ENCODE results near the gene RFFL.

The RFFL gene

DNA sequence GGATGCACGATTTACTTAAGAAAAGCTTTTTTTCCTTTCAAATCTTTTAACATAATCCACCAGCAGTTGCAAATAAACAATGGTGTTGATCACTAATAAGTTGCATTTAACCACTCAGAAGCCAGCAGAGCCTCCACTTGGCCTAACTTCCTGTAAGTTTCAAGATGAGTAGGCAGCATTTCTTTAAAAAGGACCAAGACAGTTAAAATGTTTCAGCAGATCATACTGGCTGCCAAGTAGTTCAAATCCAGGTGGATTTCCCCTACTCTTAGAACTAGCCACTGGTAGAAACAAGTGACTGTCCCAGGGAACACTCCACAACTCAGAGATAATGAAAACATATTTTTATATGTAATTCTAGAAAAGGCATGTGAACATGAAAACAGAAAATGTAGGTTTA is 17.0 kb upstream of the RFFL start:
- DNase-seq (ENCODE audit: low spot score) = no peak

DNA sequence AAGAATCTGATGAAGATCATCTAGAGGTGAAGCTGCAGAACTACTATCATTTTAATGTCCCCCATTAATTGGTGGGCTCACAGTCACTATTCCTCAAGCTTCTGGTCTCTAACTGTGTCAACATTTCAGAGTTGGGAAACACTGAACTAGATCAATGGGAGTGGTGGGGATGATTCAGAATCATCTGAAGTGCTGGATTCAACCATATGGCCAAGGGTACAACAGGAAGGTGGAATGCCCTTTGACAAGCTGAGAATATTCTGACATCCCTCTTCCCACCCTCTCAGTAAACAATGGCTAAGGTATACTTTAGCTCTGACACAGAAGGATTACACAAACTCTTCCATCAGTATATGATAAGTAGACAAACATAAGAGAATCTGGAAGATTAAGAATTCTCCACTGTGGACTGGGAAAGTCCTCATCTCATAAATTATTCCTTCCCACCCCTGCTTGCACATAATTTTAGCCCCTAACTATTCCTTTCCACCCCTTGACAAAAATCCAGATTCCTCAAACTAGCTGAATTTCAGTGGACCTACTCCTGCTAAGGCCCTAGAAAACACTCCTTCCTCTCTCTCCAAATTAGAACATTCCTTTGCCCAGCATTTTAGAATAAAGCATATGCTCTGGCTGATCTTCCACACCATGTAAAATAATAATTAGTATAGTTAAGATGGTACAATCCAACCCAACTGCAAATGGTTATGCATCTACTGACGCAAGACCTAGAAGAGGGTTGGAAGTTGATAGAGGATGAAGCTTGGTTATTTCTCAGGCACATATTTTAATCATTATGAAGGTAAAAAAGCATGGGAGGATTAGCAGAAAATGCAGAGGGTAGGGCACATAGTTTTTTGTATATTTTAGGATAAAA is 16.3 kb upstream of the RFFL start:
- DNase-seq (ENCODE audit: low spot score) = no peak

DNA sequence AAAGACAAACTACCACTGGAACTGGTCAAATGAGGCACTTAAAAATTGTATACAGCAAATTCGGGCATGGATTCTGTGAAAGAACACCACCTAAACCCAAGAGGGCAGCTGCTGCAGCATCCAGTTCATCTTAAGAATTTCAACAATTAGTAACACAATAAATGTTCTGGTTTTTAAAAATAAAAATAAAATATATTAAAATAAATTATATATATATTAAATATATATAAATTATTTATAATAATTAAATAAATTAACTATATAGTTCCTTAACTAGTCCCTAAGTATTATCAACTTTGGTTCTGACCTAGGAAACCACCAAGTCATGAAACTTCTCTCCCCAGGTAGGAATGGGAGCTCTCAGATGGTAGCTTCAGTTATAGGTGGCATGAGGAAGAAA is 13.4 kb upstream of the RFFL start:
- DNase-seq (ENCODE audit: low spot score) = no peak

DNA sequence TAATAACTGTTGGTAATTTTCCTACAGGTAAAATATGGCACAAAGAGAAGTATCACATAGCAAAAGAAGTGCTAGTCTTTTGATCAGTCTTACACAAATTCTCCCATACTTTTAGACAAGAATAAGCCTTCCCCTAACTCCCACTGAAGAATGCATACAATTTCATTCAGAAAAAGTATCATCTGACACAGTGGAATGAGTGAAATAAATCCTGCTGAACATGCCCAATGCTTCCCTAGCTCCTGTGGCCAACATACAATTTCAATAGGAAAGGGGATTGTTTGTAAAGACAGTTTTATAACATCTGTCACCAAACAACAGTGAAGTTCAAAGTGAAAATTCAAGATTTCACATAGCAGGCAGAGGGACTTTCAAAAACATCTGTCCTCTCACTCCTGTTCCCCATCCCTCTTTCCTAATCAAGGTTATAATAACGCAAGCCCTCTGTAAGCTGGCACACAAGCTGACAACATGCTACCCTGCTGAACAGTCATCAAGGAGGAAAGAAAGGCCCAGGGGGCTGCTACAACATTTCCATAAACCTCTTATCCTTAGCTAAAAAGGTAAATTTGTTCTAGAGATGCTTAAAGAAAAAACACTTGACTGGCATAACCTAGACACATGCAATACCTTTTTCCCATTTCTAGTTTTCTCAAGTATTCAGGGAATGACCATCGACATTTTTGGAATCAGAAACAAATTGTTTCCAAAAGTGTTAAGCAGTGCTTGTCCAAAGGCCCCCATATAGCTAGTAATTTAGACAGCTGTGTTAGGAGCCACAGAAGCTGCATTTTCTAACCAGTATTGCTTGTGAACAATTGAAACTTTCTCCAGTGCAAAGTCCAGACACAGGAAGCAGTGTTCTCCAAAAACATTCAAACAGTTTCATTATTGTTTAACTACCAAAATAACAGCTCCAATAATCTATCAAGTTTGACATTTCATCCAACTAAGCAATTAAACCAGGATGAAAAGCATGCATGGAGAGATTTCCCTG is 11.5 kb upstream of the RFFL start:
- no peak for DNase-seq (ENCODE audit: low spot score)

DNA sequence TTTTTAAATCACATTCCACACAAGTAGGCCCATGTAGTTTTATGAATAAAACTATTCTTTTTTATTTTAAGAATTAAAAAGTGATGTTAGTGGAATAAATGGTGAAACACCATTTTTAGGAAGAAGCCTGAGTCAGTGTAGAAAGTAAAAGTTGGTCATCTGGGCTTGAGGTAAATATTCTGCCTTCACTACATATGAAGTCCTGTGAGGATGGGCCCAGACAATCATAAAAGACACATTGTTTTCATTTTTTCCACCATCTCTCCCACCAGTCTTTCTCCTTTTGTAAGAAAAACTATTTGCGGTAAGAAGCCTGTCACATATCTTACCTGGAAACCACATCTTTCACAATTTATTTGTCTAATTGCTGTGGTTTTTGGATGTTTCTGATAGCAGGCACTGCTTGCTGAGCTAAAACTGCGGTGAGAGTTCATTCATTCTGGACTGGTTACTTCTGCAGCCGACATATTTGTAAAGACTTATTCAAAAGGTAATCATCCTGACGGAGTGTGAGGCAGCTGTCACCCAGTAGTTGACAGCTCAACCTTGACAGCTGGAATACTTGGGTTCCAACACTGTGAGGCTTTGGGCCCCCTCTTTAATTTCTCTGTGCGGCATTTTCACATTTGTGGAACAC is 10.6 kb upstream of the RFFL start:
- DNase-seq (ENCODE audit: low spot score) = no peak

DNA sequence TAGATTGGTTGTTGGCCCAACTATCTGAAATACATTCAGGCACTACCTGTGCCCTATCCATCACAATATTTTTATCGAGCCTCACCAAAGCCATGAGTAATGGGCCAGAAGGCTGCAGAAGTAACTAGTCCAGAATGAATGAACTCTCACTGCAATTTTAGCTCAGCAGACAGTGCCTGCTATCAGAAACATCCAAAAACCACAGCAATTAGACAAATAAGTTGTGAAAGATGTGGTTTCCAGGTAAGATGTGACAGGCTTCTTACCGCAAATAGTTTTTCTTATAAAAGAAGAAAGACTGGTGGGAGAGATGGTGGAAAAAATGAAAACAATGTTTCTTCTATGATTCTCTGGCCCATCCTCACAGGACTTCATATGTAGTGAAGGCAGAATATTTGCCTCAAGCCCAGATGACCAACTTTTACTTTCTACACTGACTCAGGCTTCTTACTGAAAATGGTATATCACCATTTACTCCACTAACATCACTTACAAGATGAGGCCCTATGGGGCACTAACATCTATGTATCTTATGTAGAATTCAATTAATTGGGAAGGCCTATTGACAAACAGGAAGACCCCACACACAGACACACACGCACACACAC is 9.8 kb upstream of the RFFL start:
- DNase-seq (ENCODE audit: low spot score) = no peak

DNA sequence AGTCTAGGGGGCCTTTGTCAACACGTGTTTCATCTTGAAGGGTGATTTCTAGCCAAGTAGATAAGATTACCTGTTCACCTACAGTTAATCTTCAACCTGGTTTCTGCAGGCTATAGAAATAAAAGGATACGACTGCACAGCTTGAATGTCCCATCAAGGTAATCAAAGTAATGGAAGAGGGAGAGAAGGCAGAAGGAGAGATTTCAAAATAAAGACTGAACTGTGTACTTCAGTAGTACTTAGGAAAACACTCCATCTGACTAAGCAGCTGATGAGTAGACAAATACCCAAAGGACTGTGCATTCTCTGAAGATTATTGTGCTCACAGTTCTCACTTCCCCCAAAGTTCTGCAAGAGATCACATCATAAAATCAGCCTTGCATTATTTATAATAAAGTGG is 5.8 kb upstream of the RFFL start:
- no peak for DNase-seq (ENCODE audit: low spot score)

DNA sequence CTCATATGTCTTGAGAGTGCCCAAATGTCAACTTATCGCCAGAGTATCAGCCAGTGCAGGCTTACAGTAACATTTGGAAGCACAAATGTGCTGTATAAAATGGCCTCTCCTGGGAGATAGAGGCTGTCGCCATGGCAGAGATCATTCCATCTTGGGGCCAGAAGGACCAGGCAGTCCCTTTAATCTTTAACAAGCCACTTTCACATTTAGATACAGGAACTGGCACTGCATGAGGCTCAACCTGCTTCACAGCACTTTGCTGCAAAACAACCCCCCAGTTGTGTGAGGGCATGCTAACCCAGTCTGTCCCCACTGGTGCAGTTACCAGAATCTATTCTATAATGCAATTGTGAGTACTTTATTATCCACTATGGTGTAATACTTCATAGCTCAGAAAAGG is 4.7 kb upstream of the RFFL start:
- DNase-seq (ENCODE audit: low spot score) = no peak

DNA sequence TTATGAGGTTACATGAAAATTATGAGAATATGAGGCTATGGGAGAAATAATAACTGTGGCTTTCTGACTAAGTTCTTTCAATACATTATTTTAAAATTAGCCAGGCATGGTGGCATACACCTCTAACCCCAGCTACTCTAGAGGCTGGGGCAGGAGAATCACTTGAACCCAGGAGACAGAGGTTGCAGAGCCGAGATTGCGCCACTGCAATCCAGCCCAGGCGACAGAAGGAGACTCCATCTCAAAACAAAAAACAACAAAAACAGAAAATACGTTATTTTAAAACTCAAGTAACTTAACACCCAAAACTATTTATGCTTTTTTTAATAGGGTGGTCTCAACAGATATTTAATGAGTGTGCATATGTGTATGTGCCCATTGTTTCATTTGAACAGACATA is 2.4 kb upstream of the RFFL start:
- no peak for DNase-seq (ENCODE audit: low spot score)

DNA sequence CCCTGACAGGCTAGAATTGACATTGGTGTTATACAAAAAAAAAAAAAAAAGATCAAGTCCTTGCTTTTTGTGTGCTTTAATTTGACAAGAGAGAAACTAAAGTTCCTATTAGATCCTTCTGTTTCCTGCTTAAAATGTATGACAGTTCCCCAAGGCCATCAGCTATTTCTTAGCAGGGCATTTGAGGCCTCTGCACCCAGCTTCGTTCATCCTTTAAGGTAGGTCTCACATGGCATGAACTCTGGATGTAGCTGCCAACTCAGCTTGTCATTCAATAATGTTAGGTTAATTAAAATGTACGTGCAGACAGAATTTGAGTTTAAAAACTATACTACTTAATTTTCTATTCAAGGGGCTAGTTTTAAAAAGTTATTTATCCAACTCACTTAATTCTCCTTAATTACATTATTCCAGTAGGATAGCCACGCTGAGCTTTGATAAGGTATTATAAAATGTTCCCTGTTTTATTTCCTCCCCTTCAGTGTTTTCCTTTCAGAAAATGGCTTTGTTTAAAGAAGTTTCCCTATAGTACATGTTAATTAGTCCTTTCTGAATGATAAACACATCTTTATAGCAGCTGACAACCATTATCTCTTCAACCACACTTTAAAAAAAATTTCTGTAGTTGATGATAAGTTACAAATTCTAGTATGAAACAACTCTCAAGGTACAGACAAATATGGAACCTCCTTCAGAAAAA is 1.2 kb upstream of the RFFL start:
- DNase-seq (ENCODE audit: low spot score) = no peak

DNA sequence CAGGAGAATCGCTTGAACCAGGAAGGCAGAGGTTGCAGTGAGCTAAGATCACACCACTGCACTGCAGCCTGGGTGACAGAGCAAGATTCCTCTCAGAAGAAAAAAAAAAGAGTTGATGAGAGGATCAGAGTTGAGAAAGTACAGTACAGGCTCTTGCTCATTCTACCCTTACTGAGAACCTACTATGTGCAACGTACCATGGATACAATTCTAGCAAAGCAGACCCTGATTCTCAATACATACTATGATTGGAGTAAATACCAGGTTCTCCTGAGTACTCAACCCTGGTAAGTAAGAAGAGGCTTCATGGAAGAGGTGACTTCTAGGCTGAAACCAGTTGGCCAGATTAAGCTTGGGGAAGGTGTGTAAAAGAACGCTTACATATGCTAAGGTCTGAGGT is 1.2 kb downstream of the RFFL start:
- no peak for DNase-seq (ENCODE audit: low spot score)

DNA sequence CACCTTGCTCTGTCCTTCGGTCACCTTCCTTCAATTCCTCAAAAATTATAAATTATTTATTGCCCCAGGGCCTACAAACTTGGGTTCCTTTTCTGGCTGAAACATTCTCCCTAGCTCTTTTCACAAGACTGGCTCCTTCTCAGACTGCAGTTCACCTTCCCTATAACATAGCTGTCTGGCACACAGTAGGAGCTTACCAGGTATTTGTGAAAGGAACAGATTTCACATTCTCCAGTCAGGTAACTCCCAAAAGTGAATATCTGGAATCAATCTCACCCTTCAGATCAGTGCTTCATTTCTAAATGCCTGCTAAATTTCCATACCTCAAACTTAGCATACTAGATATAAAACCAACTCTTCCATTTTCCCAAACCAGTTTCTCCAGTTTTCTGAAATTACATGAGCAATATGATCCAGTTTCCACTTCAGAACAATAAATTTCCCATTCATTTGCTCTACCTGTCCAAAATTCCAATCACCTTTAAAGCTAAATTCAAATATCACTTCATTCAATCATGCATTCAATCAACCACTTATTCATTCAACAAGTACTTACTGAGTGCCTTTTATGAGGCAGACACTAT is 6.1 kb downstream of the RFFL start:
- no peak for DNase-seq (ENCODE audit: low spot score)

DNA sequence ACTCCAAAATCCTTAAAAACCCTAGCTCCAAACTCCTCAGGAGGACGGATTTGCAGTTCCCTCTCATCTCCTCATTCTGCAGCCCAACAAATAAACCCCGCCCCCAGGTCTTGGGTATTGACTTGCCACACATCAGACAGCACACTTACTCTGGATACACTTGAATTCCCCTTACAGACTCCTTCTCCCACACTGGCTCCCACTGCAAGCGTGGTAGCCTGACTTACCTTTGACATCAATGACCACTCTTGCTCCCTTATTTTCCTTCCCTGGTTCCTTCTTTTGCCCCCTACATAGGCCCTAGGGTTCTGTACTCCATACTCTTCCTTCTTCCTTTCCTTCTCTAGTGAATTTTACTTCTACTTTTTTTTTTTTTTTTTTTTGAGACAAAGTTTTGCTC is 7.5 kb downstream of the RFFL start:
- no peak for DNase-seq (ENCODE audit: low spot score)

DNA sequence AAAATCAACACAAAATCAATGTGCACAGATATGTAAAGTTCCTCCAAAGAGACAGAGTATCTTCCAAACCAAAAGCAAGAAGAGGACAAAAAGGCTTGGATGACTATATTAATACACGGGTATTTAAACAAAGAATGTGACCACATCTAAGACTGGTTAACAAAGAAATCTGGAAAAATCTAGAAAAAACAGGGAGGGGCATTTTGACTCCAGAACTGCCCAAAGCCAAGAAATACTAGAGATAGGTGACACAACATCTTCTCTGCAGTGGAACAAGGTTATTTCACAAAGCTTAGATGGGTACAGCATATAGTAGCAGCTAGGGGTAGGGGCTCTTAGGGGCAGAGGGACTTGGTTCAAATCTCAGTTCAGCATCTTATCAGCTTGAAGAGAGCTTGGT is 10.3 kb downstream of the RFFL start:
- no peak for DNase-seq (ENCODE audit: low spot score)

DNA sequence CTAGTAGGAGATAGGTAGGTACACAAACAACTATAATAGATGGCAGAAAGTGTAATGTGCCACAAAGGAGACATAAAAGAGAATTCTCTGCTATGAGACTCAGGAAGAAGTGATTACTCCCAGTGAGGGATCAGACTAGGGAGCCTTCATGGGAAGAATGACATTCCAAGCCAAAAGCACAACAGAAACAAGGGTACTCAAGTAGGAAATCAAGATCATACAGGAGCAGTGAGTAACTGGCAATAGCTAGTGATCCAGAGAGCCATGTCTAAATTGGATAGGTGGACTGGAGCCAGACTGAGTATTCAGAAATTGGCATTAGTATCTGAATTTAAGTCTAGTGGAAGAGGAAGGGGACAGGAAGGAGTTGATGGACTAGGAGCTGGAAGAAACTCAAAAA is 10.7 kb downstream of the RFFL start:
- no peak for DNase-seq (ENCODE audit: low spot score)

DNA sequence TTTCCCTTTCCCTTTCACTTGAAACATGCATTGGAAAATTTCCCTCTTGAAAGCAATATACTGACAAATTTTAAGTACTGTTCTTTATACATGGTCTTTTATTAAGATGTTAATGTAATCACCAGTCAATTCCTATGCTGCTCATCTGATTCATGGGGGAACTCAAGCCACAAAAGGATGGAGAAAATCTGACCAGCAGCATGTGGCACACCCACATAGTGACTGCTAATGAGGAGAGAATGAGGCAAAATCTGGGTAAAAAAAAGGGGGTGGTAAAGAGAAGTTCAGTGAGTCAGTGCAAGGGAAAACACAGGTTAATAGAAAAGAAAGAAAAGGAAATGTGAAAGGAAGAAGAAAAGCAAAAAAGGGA is 11.3 kb downstream of the RFFL start:
- DNase-seq (ENCODE audit: low spot score) = peak; percentile 25

DNA sequence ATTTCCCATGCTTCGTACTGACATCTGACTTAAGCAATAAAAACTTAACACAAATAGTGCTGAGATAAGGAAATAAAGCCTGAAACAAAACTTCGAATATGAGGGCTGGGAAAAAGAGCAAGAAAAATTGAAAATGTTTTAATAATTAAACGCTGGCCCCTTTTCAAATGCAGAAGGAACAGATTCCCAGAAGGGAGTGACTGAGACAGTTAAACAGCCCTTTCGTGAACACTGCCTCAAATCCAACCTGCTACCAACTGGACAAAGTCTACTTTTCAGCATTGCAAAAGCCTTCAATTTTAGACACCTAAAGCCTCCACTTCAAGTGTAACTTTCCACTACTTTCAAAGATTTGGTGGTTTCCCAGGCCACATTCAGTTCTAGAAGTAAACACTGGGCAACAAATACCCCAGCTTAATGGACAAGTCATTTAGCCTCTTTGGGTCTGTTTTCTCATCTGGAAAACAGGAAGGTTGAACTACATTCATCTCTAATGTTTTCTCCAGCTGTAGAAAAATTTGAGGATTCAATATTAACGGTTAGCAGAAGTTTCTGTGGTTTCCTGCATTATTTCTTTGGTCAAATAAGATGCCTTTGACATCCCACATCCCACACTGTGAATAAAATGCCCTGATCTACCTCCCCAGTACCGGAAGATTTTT is 11.8 kb downstream of the RFFL start:
- no peak for DNase-seq (ENCODE audit: low spot score)

DNA sequence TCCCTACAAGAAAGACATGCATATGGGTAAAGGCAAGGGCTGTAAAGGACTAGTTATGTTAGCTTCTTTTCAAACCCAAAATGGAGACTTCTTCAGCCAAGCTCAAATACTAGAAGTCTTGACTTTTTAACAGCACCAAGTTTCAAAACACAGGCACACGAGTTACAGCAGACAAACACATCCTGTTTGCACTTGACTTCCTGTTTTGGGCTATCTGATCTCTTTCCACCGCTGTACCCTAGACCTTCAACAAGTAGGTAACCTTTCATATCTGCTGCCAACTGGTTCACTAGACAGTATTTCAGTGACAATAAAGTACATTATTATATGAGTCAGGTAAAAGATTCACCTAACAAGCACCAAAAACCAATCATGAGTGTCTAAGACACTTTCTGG is 12.3 kb downstream of the RFFL start:
- DNase-seq (ENCODE audit: low spot score) = no peak

DNA sequence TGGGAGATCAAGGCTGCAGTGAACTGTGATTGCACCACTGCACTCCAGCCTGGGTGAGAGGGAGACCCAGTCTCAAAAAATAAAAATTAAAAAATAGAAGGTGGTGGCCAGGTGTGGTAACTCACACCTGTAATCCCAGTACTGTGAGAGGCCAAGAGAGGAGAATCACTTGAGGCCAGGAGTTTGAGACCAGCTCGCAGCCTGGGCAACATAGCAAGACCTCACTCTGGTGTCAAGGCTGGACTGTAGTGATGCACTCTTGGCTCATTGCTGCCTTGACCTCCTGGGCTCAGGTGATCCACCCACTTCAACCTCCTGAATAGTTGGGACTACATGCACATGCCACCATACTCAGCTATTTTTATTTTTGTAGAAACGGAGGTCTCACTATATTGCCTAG is 13.3 kb downstream of the RFFL start:
- no peak for DNase-seq (ENCODE audit: low spot score)

DNA sequence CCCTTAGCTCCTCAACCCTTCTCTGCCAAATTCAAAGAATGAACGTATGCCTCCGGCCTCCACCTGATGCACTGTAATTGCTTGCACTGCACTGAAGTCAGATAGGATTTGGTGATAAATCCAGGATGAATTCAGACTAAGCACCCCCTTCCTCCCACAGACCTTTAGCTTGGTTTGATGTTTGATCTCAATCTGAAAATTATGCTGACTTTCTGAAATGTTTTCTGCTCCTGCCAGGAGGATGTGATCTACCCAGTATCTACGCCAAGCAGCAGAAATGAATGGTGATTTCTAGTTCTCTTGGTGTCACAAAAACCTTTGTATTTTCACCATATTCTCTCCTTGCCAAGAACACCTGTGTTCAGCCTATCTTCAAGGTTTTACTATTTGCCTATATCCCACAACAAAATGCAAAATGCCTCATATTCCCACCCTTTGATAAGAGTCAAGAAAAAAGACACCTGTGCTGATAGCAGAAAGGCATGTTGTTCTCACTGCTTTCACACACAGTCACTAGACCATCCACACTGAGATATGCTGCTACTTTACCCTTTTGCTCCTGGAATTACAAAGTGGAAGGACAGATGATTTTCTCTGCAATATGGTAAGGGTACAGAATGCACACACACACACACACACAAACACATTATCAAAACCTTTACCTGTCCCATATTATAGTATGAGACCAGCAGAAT is 14.7 kb downstream of the RFFL start:
- DNase-seq (ENCODE audit: low spot score) = no peak
